NT2/D1 (cell line): ENCODE data around the gene PDE6B.

ENCODE experiments used
- SUZ12 ChIP-seq: IDR thresholded peaks from 2 replicates; pipeline ENCODE4 v1.6.1; 2011; ENCODE audit not compliant: insufficient read length, insufficient read depth; ENCODE audit errors: extremely low read depth
- YY1 ChIP-seq: IDR thresholded peaks from 2 replicates; pipeline ENCODE4 v1.6.1; 2011; ENCODE audit not compliant: insufficient read length, insufficient read depth
- ZNF274 ChIP-seq: IDR thresholded peaks from 2 replicates; pipeline ENCODE4 v1.6.1; 2011; ENCODE audit warnings: mild to moderate bottlenecking, low read depth, low read length

- TF ChIP-seq ZNF274 (no peak), YY1 (no peak), SUZ12 (no peak)
Observed at GRCh38 chr4:683982-684622, 58.7 kb downstream of the PDE6B start.
